Measurements from ENCODE around the gene CHST2. TPM values are rescaled to one million over a fixed set of nuclear protein-coding genes. Genes with fewer than 3 reads are reported as not detected.
A peak's percentile ranks its signal among the peaks of the same experiment; 100 is the strongest.
"Not testable (repeated sequence)": the region's sequence is repeated elsewhere in the genome, so short reads cannot be mapped to it uniquely, and the experiment has no call there.

CHST2 gene, protein sequence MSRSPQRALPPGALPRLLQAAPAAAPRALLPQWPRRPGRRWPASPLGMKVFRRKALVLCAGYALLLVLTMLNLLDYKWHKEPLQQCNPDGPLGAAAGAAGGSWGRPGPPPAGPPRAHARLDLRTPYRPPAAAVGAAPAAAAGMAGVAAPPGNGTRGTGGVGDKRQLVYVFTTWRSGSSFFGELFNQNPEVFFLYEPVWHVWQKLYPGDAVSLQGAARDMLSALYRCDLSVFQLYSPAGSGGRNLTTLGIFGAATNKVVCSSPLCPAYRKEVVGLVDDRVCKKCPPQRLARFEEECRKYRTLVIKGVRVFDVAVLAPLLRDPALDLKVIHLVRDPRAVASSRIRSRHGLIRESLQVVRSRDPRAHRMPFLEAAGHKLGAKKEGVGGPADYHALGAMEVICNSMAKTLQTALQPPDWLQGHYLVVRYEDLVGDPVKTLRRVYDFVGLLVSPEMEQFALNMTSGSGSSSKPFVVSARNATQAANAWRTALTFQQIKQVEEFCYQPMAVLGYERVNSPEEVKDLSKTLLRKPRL
- 10 to 100 TPM in 4 of 6 donors, 1 to 10 TPM in 2; 2.1 to 12.8 (median 11.7) TPM for total RNA-seq

DNA sequence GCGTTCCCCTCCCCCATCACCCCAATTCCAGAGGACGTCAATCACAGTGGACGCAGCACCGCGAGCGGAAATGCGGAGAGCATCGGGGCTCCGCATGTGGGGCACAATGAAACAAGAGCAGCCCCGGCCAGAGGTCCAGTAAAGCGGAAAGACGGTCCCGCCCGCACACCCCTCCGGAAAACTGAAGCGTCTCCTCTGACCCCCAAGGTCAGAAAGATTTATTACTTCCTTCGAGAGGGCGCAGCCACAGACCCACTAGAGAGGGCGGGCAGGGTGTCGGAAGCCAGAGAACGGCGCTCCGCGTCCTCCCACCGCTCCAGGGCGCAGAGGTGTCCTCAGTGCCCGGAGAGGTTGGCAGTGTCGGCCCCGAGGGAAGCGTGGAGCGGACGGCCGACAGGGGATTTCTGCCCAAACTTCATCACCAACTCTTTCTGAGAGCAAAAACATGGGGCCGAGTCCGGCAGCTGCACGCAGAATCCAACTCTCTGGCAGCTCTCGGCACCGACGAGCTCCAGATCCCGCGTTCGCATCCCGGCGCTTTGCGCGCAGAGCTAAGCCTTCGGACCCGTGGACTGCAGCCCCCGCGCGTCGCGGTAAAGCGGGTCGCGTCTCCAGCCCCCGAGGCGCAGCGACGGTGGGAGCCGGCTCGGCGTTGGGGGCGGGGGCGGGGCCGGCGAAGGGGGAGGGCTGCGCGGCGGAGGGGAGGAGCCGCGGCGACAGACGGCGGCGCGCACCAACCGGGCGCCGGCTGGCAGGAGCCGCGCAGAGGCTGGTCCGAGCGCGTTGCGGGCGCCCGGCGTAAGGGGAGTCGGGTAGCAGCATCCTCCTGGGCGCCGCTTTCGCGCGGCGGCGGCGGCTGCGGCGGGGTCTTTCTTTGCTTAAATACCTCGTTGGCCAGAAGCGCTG is at the start of gene CHST2:
CHST2 (plus strand) TSS at position 763 of the 906 bp plus-strand sequence. CDS start 1,046 bp downstream, outside the sequence.
- ATAC-seq (ENCODE audit: low FRiP score in 2 of 2) (peak; percentile 83 to 97), DNase-seq (peak; percentile 73 to 95)
- Histone ChIP-seq H3K36me3 (peaks cover 0 to 6% (median 2%) of the 10 kb centered on the region in 4 donors), H3K9me3 (no peaks in the 10 kb centered on the region), H3K27ac (peak within 1 kb of the TSS; percentile 81 to 88 (median 84)), H3K27me3 (peaks cover 0 to 16% (median 10%) of the 10 kb centered on the region in 4 donors), H3K4me3 (peak within 1 kb of the TSS; percentile 75 to 93 (median 79)), H3K4me1 (peaks cover 9 to 37% (median 17%) of the 10 kb centered on the region in 4 donors)
- 1% methylated on average over 34 to 70 of the region's 102 CpGs for WGBS, 2 donors
- TF ChIP-seq POLR2AphosphoS5 (IDR thresholded peaks at IDR 0.05) = peak in 1 of 2 donors; percentile 42
- TF ChIP-seq EP300 (IDR thresholded peaks at IDR 0.05) = no peak
- TF ChIP-seq POLR2A (IDR thresholded peaks at IDR 0.05) = peak in 1 of 4 donors; percentile 24
- TF ChIP-seq, protein P1, sequence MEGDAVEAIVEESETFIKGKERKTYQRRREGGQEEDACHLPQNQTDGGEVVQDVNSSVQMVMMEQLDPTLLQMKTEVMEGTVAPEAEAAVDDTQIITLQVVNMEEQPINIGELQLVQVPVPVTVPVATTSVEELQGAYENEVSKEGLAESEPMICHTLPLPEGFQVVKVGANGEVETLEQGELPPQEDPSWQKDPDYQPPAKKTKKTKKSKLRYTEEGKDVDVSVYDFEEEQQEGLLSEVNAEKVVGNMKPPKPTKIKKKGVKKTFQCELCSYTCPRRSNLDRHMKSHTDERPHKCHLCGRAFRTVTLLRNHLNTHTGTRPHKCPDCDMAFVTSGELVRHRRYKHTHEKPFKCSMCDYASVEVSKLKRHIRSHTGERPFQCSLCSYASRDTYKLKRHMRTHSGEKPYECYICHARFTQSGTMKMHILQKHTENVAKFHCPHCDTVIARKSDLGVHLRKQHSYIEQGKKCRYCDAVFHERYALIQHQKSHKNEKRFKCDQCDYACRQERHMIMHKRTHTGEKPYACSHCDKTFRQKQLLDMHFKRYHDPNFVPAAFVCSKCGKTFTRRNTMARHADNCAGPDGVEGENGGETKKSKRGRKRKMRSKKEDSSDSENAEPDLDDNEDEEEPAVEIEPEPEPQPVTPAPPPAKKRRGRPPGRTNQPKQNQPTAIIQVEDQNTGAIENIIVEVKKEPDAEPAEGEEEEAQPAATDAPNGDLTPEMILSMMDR (IDR thresholded peaks at IDR 0.05) = no peak

DNA sequence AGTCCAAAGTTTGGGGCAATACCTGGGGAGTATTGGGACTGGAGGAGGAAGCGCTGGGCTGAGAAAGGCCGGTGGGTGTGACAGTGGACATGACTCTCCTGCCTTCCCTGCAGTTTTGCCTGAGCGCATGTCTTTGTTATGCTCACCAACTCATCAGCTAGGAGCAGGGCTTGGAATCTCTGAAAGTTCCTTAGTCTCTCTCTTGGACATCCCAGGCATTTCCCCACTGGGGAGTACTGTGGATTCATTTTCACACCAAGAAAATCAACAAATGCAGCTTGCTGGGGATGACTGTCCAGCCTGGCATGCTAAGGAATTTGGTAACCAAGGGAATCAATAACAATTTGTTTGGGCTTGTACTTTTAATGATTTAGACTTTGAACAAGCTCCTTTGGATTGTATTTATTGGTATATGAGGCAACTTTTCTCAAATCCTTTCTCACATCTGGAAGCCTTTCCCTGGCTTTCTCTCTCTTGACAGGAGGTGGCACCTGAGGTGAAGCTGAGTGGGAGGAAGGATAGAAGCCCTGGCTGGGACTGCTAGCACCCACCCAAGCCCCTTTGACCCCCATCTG is 48.5 kb upstream of the CHST2 start:
- ATAC-seq (ENCODE audit: low FRiP score in 2 of 2) (peak in 1 of 2 donors; percentile 28), DNase-seq (no peak)
- Histone ChIP-seq H3K4me1 (no peaks in the 10 kb centered on the region), H3K27ac (no peak overlapping the region), H3K36me3 (no peaks in the 10 kb centered on the region), H3K27me3 (no peaks in the 10 kb centered on the region), H3K9me3 (no peaks in the 10 kb centered on the region), H3K4me3 (no peak overlapping the region)
- TF ChIP-seq POLR2AphosphoS5 (IDR thresholded peaks at IDR 0.05) = no peak
- TF ChIP-seq, protein P1 (IDR thresholded peaks at IDR 0.05) = no peak
- no peak for TF ChIP-seq EP300 (IDR thresholded peaks at IDR 0.05)
- TF ChIP-seq POLR2A (IDR thresholded peaks at IDR 0.05) = no peak
- WGBS, 2 donors = 79 to 82% methylated on average over 3 of the region's 3 CpGs

DNA sequence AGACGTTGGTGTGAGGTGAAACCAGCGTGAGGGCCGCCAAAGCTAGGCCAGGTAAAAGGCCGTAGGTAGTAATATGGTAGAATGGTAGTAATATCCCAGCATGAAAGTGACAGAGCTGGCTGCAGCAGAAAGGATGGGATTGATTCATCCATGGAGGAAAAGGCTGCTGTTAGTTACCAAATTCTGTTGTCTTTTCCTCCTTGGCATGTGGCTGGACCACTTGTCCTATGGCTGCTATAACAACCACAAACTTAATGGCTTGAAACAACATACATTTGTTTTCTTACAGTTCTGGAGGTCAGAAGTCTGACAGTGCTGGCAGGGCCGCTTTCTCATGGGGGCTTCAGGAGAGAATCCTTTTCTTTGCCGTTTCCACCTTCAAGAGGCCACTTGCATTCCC is 47.8 kb upstream of the CHST2 start:
- Histone ChIP-seq H3K27ac (no peak overlapping the region), H3K4me3 (no peak overlapping the region), H3K9me3 (no peaks in the 10 kb centered on the region), H3K27me3 (no peaks in the 10 kb centered on the region), H3K4me1 (no peaks in the 10 kb centered on the region), H3K36me3 (no peaks in the 10 kb centered on the region)
- TF ChIP-seq EP300 (IDR thresholded peaks at IDR 0.05) = no peak
- no peak for TF ChIP-seq POLR2A (IDR thresholded peaks at IDR 0.05)
- TF ChIP-seq POLR2AphosphoS5 (IDR thresholded peaks at IDR 0.05) = no peak
- DNase-seq = no peak
- ATAC-seq (ENCODE audit: low FRiP score in 2 of 2) = no peak
- 92 to 94% methylated on average over 6 of the region's 6 CpGs for WGBS, 2 donors

DNA sequence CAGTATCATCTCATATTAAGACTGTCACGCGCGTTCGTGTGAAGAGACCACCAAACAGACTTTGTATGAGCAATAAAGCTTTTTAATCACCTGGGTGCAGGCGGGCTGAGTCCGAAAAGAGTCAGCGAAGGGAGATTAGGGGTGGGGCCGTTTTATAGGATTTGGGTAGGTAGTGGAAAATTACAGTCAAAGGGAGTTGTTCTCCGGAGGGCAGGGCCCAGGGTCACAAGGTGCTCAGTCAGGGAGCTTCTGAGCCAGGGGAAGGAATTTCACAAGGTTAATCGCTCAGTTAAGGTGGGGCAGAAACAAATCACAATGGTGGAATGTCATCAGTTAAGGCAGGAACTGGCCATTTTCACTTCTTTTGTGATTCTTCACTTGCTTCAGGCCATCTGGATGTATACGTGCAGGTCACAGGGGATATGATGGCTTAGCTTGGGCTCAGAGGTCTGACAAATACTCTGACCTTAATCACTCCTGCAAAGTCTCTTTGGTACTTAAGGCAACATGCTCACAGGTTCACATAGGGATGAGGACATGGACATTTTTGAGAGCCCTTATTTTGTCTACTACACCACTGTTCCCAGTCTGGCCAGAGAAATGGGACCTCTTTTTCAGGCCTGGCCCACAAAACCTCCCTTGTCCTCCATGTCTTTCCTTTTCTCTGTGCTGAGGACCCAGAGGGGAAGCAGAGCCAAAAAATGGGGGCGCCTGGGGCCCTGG is 47.1 kb upstream of the CHST2 start:
- DNase-seq; H3K4me1 ChIP-seq; H3K36me3 ChIP-seq; H3K9me3 ChIP-seq; ATAC-seq (ENCODE audit: low FRiP score in 2 of 2); H3K4me3 ChIP-seq; H3K27me3 ChIP-seq; H3K27ac ChIP-seq: not testable (repeated sequence)
- 95 to 96% methylated on average over 12 of the region's 12 CpGs for WGBS, 2 donors

DNA sequence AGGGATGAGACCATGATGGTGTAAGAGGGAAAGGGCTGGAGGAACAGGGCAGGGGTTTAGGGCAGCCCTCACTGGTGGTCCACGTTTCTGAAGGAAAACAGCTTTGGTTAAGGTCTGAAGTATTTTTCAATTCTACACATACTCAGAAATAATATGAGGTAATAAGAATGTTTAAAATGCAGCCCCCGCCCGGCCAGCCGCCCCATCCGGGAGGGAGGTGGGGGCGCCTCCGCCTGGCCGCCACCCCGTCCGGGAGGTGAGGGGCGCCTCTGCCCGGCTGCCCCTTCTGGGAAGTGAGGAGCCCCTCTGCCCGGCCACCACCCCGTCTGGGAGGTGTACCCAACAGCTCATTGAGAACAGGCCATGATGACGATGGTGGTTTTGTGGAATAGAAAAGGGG is 46.0 kb upstream of the CHST2 start:
- H3K27me3 ChIP-seq; H3K9me3 ChIP-seq; ATAC-seq (ENCODE audit: low FRiP score in 2 of 2); H3K36me3 ChIP-seq; H3K4me3 ChIP-seq; H3K4me1 ChIP-seq; H3K27ac ChIP-seq: not testable (repeated sequence)
- DNase-seq = peak in 1 of 2 donors; percentile 64
- WGBS, 2 donors = 88 to 95% methylated on average over 14 to 15 of the region's 15 CpGs

DNA sequence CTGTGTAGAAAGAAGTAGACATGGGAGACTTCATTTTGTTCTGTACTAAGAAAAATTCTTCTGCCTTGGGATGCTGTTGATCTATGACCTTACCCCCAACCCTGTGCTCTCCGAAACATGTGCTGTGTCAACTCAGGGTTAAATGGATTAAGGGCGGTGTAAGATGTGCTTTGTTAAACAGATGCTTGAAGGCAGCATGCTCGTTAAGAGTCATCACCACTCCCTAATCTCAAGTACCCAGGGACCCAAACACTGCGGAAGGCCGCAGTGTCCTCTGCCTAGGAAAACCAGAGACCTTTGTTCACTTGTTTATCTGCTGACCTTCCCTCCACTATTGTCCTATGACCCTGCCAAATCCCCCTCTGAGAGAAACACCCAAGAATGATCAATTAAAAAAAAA is 45.6 kb upstream of the CHST2 start:
- H3K4me3 ChIP-seq; H3K27ac ChIP-seq; H3K9me3 ChIP-seq; H3K36me3 ChIP-seq; H3K27me3 ChIP-seq; DNase-seq; ATAC-seq (ENCODE audit: low FRiP score in 2 of 2); H3K4me1 ChIP-seq: not testable (repeated sequence)
- 71 to 93% methylated on average over 5 of the region's 5 CpGs for WGBS, 2 donors
